EH (cell line): ENCODE data around the gene SLC43A3.
"Not testable (repeated sequence)": the region's sequence is repeated elsewhere in the genome, so short reads cannot be mapped to it uniquely, and the experiment has no call there.

ENCODE experiments used
- DNase-seq: peaks from one replicate; pipeline ENCODE4 v3.0.0-alpha.2; 2015; ENCODE audit warnings: low read depth

Gene SLC43A3

GRCh38 chr11:57378186-57378585 lies 48.7 kb downstream of the SLC43A3 start:
- DNase-seq, result peak; percentile 16

DNA sequence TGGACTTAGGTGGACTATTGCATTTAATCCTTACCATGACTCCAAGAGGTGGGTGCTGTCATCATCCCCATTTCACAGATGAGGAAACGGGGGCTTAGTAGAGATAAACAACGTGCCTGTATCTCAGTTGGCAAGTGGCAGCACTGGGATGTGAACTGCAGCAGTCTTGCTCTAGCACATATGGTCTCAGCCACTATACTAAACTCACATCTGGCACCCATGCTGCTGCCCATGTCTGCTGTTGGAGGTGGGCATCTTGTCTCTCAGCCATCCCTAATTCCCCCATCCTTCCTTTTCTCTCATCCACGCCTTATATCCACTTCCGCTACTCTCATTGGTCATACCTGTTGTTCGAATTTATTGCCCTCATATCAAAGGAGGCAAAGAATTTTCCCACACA lies 49.8 kb downstream of the SLC43A3 start:
- peak; percentile 8 for DNase-seq

DNA sequence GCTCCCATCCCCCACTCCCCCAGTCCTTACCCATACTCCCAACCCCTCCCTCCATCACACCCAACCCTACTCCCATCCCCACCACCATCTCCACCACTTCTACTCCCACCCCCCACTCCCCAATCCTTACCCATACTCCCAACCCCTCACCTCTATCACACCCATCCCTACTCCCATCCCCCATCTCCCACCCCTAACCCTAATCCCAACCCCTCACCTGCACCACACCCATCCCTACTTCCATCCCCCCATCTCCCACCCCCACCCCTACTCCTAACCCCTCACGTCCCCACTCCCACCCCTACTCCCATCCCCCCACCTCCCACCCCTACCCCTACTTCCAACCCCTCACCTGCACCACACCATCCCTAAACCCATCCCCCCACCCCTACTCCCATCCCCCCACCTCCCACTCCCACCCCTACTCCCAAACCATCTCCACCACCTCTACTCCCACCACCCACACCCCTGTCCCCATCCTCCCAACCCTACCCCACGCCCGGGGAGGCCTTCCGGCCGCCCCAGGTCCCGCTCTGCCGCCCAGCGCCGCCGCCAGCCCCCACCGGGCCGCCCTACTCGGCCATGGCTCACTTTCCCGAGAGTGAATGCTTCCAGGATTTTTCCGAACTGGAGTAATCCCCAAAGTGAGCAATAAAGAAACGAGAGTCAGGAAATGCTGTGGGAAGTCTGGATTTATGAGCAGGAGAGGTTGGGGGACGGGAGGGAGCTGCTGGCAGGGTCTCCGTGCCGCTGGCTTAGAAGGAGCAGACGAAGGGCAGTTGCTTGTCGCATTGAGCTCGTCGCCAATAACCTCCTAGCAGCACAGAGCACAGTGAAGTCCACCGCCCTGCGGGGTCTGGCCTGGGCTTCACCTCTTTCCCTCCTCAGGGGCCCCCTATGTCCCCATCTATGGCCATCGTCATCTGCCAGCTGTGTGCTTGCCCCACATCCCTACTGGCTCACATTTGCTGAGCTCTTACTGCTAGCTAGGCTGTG lies 50.5 kb downstream of the SLC43A3 start:
- DNase-seq, result no peak

GRCh38 chr11:57375490-57375889 lies 51.4 kb downstream of the SLC43A3 start:
- DNase-seq, result no peak

GRCh38 chr11:57374966-57375365 lies 52.0 kb downstream of the SLC43A3 start:
- DNase-seq, result no peak

DNA sequence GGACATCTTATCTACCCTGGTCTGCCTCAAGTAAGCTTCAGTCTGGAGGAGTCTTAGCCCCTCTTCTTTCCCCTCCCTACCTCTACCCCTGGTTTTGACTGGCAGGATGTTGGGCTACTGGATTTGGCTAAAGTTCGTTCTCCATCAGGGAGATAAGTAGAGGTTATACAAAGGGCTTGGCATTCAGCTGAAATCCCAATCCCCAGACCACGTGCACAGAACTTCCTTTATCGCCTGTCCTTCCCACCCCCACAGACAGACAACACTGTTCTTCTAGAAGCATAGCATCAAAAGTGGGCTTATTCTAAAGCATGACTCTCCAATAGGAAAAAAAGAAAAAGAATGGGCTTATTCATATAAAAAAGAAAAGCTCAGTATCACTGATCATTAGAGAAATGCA lies 53.8 kb downstream of the SLC43A3 start:
- no peak for DNase-seq

DNA sequence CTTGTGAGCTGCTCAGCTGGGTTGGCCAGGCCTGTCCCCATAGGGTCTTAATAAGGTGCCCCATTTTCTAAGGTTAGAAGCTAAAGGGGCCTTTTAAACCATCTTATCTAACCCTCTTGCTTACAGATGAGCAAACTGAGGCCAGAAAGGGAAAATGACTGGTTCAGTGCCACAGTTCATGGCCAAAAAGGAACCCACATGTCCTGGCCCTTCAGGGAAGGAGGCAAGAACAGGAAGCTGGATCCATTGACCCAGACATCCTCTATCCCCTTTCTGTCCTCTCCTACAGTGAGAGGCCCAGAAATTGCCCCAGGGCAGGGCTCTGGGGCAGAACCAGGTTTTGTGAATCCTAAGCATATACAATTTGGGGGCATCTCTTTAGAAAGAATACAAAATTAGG lies 56.0 kb downstream of the SLC43A3 start:
- no peak for DNase-seq

GRCh38 chr11:57370251-57370650 lies 56.7 kb downstream of the SLC43A3 start:
- DNase-seq, result peak; percentile 78

DNA sequence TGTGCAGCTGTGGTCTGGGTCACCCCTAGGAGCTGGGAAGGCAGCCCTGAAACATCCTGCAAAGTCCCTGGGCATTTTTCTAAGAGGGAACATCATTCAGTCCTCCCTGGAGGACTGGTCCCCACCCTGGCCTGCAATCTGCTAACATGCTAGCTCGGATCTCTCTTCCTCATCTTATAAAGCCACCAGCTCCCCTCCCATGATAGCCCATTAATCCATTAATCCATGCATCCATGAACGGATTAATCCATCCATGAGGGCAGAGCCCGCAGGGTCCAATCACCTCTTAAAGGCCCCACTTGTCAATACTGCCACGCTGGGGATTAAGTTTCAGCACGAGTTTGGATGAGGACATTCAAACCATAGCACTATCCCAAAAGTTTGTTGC lies 58.1 kb downstream of the SLC43A3 start:
- no peak for DNase-seq

- no peak for DNase-seq
These were observed 58.6 kb downstream of the SLC43A3 start for GRCh38 chr11:57368106-57368844.

DNA sequence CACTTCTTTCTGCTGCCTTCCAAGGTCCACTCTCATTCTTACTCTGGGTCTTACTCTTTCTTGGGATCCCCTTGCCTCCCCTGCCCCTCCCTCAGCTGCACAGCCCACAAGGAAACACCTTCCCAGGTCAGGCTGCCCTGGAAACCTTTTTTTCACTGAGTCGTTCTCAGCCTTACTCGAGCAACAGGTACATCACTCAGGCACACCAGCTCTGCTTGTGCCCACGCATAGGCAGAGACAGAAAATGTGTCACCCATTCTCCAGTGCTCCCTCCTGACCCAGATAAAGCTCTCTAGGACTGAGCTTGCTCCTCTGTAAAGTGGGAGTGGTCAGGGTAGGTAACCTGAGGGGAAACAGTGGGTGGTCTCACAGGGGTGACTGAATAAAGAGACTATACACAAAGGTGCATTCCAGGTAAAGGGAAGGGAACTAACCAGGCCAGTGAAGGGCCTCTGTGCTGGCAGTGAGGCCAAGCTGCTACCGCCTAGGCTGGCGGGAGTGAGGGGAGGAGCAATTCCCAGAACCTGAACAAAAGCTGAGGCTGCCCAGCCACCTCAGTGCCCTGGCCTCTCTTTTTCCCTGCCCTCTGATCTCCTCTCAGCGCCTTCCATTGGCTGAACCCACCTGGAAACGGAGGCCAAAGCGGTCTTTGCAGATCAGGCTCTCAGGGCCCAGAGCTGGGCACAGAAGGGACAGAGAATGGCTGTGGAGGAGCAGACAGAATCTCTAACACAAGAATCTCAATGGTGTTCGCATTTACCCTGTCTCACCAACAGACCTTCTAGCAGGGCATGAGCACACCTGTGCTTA lies 61.9 kb downstream of the SLC43A3 start:
- no peak for DNase-seq

GRCh38 chr11:57363131-57364080 lies 63.5 kb downstream of the SLC43A3 start:
- DNase-seq, result no peak

DNA sequence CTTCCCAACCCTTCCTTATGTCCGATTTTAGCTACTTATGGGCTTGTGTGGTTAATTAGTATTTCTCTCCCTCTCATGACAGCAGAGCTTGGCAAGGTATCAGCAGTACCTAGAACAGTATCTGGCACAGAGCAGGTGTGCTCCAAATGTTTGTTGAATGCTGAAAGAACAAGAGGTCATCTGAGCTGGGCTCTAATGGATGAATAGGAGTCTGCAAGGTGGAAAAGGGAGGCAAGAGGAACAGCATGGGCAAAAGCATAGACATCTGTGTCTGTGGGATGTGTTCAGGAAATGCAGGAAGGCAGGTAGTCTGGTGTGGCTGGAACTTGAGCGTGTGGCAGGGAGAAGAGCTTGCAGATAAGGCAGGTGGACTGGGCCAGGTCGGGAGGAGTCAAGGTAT lies 65.0 kb downstream of the SLC43A3 start:
- no peak for DNase-seq

DNA sequence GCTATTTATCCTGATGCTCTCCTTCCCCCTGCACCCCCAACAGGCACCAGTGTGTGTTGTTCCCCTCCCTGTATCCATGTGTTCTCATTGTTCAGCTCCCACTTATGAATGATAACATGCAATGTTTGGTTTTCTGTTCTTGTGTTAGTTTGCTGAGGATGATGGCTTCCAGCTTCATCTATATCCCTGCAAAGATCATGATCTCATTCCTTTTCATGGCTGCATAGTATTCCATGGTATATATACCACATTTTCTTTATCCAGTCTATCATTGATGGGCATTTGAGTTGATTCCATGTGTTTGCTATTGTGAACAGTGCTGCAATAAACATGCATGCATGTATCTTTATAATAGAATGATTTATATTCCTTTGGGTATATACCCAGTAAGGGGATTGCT lies 65.5 kb downstream of the SLC43A3 start:
- not testable (repeated sequence) for DNase-seq

DNA sequence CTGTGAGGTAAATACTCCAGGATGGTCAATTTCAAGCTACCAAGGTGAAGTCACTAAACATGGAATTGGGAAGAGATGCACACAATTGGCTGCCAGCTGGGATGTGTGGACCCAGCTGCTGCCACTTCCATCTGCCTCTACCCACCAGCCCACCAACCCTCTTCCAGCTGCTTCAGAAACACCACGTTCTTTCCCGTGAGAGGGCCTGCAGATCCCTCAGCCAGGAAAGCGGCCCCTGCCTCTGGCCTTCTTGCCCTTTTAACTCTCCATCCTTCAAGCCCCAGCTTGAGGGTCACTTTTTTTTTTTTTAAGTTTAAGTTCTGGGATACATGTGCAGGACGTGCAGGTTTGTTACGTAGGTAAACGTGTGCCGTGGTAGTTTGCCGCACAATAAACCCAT lies 65.9 kb downstream of the SLC43A3 start:
- no peak for DNase-seq

DNA sequence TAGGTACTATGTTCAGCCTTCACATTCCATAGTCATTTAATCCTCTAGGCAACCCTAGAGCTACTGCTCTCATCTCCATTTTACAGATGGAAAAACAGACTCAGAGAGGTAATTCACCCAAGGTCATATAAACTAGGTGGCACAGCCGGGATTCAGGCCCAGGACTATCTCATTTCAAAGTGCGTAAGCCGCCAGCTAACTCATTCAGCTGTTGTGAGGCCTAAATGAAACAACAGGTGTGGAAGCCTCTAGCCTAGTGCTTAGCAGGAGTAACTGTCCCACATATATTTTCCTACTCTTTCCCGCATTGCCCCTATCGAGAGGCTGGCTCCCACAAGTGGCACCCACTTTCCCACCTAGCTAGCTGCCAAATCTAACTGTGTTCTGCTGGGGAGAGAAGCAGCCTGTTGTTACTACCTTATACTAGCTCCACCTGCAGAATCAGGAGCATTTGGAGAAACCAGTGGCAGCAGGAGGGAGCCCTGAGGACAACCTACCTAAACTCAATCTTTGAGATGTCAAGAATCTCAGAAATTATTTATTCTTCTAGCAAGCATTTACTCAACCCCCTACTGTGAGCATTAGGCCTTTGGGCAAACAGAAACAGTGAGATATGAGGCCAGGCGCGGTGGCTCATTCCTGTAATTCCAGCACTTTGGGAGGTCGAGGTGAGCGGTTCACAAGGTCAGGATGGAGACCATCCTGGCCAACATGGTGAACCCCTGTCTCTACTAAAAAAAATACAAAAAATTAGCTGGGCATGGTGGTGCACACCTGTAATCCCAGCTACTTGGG lies 66.8 kb downstream of the SLC43A3 start:
- DNase-seq, result no peak

DNA sequence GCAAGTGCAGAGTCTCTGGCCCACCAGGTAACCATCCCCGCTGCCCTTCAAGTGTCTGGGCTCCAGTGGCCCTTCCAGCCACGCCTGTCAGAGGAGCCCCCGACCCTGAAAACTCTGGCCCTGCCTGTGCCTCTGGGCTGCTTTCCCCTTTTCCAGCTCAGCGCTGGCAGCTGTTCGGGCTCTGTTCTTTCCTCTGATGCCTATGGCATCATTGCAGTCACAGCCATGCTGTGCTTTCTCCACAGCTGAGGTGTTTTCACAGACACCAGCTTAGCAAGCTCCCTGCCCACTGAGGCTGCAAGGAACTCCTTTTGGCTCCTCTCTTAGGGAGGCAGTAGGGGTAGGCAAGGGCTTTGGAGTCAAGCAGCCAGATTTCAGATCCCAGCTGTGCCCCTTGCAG lies 67.5 kb downstream of the SLC43A3 start:
- DNase-seq, result no peak

GRCh38 chr11:57358991-57359390 lies 67.9 kb downstream of the SLC43A3 start:
- DNase-seq, result no peak

DNA sequence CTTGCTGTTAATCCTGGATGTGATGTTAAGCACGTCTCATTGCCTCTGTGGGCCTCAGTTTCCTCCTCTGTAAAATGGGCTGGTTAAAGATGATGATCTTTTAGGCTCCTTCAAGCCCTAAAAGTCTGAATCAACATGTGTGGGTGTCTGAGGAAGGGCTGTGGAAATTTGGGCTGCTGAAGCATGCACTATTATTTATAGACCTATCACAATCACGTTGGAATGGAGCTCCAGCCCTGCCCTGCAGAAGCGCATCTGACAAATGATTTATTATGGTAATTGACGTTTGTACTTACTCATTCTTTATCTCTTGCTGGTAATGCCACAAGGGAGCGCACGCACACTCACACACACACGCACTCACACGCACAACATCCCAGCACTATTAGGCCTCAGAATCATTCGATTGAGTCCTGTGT lies 68.4 kb downstream of the SLC43A3 start:
- DNase-seq, result peak; percentile 42

DNA sequence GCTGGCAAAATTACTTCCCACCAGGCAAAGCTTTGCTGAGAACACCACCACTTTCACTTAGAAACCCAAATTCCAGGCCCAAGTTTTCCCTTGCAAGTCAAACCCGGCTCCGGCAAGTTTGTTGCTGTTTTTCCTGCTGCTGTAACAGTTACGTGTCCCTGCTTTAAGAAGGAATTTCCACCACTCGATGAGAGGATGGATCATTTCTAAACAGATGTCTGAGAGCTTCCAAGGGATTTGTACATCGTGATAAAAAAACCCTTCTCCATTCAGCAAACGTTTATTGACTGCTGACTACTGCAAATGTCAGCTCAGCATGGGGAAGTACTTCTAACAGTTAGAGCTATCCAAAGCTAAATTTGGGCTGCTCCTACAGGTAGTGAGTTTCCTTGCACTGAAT lies 69.1 kb downstream of the SLC43A3 start:
- DNase-seq, result peak; percentile 10
